GM18867 (cell line): ENCODE results near the gene NUP50.

Experiments used
- ATAC-seq: cut with Tn5 transposase; IDR thresholded peaks from one replicate; pipeline ENCODE4 v1.9.1; 2021; ENCODE audit warnings: mild to moderate bottlenecking, moderate library complexity; ENCODE audit not compliant: unreplicated experiment

NUP50 gene

DNA sequence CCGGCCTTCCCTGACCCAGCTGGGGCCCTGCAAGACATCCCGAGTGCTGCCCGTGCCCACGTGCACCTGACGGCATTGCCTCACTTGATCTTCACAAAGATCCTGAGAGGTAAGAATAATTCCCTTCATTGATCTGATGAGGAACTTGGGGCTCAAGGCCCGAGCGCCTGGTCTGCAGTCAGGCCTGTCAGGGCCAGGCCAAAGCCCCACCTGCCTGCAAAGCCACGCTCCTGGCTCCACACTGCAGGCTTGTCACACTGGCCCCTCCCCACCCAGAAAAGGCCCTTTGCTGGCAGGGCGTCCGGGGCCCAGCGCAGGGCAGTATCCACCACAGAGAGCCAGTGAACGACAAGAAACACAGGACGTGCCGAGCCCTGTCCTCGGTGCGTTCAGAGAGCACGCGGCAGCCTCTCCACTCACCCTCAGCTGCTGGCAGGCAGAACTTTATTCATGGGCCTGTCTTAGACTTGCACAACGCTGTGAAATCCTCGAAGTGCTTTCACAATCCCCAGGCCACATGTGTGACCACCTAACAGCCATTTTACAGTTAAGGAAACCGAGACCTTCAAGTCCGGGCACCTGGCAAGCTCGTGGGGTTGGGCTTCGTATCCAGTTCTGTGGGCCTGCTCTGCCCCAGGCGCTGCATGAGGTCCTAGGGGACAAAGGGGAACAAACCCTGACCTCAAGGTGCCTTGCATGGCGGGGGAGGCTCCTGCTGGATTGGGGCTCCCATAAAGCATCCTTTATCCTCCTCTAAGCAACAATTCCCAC lies 62.2 kb downstream of the NUP50 start:
- ATAC-seq = no peak

DNA sequence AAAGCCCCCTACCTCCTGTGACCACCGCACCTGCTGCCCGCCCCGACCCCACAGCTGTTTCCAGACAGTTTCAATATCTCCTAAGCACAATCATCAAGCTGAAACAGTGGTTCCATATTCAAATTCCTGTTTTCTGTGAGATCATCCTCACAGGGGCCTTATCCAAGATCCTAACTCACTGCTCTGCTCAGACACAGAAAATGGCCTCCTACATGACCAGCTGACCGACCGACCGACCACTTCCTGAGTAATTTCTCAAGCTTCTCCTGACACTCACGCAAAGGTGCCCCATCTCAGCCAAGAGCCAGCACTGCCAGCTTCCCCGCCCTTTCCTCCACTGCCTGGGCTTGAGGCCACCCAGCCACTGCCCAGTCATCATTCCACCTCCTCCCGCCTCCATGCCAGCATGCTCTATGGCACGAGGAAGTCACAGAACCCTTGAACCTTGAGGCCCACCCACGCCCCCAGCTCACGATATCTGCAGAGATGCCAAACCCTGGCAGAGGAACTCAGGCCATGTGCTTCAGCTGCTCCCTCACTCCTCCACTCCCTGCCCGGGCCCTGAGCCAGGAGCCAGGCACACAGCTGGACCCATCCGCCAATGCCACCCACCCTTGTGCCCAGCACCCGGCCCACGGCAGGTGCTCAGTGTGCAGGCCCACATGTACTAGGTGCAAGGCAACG lies 62.9 kb downstream of the NUP50 start:
- no peak for ATAC-seq

DNA sequence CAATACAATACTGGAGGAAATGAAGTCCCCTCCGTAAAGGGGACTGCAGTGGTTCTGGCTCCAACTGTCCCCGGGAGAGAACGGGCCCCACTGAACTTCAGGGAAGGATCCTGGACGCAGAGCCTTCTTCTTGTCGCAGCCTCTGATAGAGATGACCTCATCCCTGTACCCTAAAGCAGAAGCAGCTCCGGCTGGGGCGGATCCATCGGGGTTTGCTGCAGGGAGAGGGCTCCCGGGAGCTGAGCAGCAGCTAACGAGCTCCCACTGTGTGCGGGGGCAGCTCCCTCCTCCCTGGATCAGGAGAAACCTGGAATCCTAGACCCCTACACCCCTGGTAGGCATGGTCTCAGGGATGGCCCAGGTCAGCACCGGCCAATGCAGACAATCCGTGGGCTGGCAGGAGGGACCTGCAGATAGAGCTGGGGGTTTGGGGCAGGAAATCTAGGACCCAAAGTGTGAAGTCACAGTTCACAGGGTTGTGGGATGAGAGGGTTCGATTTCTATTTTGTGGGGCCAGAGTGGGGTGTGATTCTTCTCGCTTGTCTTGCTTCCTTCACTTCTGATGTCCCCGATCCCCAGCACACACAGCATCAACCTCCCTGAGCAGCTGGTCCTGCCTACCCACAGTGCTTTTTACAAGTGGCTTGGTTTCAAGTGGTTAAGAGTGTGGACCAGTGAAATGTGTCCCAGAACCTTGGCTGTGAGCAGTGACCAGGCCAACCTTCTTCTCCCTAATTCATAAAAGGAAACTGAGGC lies 64.1 kb downstream of the NUP50 start:
- ATAC-seq = no peak

- ATAC-seq = no peak
Observed at GRCh38 chr22:45228401-45228754, 64.7 kb downstream of the NUP50 start.

DNA sequence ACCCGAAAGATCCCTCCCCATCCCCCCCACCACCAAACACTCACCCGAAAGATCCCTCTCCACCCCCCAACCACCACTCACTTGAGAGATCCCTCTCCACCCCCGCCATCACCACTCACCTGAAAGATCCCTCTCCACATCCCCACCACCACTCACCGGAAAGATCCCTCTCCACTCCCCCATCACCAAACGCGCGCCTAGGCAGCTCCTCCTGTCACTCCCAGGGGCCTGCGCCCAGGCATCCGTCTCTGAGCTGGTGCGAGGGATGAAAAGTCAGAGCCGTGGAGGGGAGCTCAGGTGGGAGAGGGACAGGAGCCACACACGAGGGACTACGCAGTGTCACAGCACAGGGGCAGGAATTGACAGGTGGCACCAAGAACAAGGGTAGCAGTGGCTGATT lies 65.5 kb downstream of the NUP50 start:
- no peak for ATAC-seq

GRCh38 chr22:45230026-45230721 lies 66.4 kb downstream of the NUP50 start:
- ATAC-seq = no peak

DNA sequence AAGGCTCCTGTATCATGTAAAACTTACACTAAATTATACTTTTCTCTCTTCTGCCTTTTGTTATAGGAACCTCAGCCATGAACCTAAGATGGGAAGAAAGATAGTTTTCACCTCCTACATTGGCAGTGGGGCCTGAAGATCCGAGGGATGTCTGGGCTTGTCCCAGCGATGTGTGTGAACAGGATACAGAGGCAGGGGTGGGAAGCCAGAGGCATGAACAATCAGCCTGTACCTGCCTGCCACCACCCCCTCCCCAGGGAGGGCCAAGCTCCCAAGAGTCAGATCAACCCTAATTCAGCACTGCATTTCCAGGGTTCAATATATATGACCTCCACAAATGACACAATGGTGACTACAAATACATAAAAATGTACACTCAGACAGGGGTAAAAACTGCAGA lies 67.6 kb downstream of the NUP50 start:
- ATAC-seq = no peak

DNA sequence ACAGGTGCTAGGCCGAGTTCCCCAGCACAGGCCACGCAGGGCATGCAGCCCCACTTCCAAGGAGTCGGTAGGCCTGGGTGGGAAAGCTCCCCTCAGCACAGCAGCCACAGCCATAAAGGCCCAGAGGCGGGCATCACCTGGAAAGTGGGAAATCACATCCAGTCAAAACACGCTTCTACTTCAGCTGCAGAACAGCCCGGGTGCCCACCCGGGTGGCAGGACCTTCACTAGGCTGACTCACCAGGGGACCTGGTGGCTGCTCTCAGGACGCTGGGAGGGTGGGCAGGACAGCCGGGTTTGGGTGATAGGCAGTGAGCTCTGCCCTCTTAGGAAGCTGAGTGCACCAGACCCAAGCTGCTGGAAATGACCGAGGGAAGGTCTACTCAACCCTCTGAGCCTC lies 69.7 kb downstream of the NUP50 start:
- no peak for ATAC-seq

GRCh38 chr22:45233827-45234226 lies 70.1 kb downstream of the NUP50 start:
- ATAC-seq = no peak

DNA sequence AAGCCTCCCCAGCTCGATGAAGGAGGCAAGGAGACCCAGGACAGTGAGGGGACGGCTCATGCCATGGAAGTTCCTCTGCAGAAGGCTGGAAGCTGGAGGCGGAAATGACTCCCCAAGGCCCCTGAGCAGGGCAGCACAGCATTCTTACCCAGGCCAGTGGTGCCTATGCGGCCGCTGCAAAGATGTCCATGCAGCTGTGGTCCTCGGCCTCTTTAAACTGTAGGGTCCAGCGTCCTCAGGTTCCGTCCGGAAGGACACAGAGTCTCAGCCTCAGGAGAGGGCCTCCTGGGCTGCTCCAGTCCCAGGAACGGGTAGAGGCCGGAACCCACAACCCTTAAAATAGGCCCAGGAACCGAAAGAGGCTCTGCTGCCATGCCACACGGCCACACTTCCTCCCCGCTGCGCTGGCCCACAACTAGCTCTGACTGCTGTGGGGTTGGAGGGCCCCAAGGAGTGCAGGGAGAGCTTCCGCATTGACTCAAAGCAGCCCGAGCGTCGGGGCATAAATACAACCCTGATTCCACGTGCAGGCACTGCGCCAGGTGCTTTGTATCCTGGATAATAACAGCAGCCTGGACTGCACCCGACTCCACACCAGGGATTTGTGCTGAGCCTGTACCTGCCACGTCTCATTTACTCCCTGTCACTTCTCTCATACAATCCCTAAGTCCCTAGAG lies 71.5 kb downstream of the NUP50 start:
- ATAC-seq = peak; percentile 73

GRCh38 chr22:45235851-45236342 lies 72.2 kb downstream of the NUP50 start:
- peak; percentile 4 for ATAC-seq

- no peak for ATAC-seq
Observed at GRCh38 chr22:45237065-45237990, 73.6 kb downstream of the NUP50 start.
